Hepatocyte (in vitro differentiated cells): ENCODE results near the gene TPD52L2. TPM values are rescaled to one million over a fixed set of nuclear protein-coding genes. Genes with fewer than 3 reads are reported as not detected.
"Not testable (repeated sequence)": the region's sequence is repeated elsewhere in the genome, so short reads cannot be mapped to it uniquely, and the experiment has no call there.

ENCODE experiments used
- DNase-seq: peaks from one replicate; pipeline ENCODE4 v3.0.0-alpha.2; 2016; ENCODE audit warnings: low spot score
- H2AFZ ChIP-seq: fragments of 200-600 bp; sonication (generic); 2 replicates; pipeline ENCODE4 v1.6.0; 2016; ENCODE audit warnings: antibody characterized with exemption, mild to moderate bottlenecking
- H3K27ac ChIP-seq: fragments of 200-600 bp; sonication (generic); 2 replicates; pipeline ENCODE4 v1.5.1; 2016; ENCODE audit warnings: mild to moderate bottlenecking
- H3K27me3 ChIP-seq: fragments of 200-600 bp; sonication (generic); 2 replicates; pipeline ENCODE4 v1.6.1; 2016
- H3K36me3 ChIP-seq: fragments of 200-600 bp; sonication (generic); replicated peaks from 2 replicates; pipeline ENCODE4 v1.5.1; 2016; ENCODE audit warnings: low read depth; ENCODE audit not compliant: insufficient read depth
- H3K4me1 ChIP-seq: fragments of 200-600 bp; sonication (generic); 2 replicates; pipeline ENCODE4 v1.5.1; 2016; ENCODE audit warnings: mild to moderate bottlenecking, moderate library complexity; ENCODE audit not compliant: insufficient read depth
- H3K4me2 ChIP-seq: fragments of 200-600 bp; sonication (generic); 2 replicates; pipeline ENCODE4 v1.6.0; 2016
- H3K4me3 ChIP-seq: fragments of 200-600 bp; sonication (generic); 2 replicates; pipeline ENCODE4 v1.5.1; 2016; ENCODE audit warnings: mild to moderate bottlenecking
- H3K79me2 ChIP-seq: fragments of 200-600 bp; sonication (generic); 2 replicates; pipeline ENCODE4 v1.6.0; 2017; ENCODE audit warnings: mild to moderate bottlenecking
- H3K9me2 ChIP-seq: fragments of 200-600 bp; sonication (generic); replicated peaks from 2 replicates; pipeline ENCODE4 v1.6.0; 2017; ENCODE audit warnings: mild to moderate bottlenecking; ENCODE audit not compliant: insufficient read depth
- H3K9me3 ChIP-seq: fragments of 200-600 bp; sonication (generic); 2 replicates; pipeline ENCODE4 v1.5.1; 2016; ENCODE audit warnings: low read depth, mild to moderate bottlenecking
- H4K20me1 ChIP-seq: fragments of 200-600 bp; sonication (generic); 2 replicates; pipeline ENCODE4 v1.6.0; 2016; ENCODE audit warnings: mild to moderate bottlenecking; ENCODE audit not compliant: insufficient read depth, poor library complexity, severe bottlenecking
- CTCF ChIP-seq: fragments of 200-600 bp; sonication (generic); IDR thresholded peaks from 2 replicates; pipeline ENCODE4 v1.5.1; 2016; ENCODE audit warnings: antibody characterized with exemption, mild to moderate bottlenecking; ENCODE audit not compliant: poor library complexity
- EZH2 ChIP-seq: fragments of 200-600 bp; sonication (generic); IDR thresholded peaks from 2 replicates; pipeline ENCODE4 v1.6.1; 2016; ENCODE audit warnings: antibody characterized with exemption, mild to moderate bottlenecking, borderline replicate concordance
- EZH2phosphoT487 ChIP-seq: fragments of 200-600 bp; sonication (generic); IDR thresholded peaks from one replicate; pipeline ENCODE4 v1.6.1; 2018; ENCODE audit warnings: antibody characterized with exemption, mild to moderate bottlenecking, low read depth, moderate library complexity; ENCODE audit not compliant: unreplicated experiment, severe bottlenecking
- WGBS: methylation state at CpG from one replicate; pipeline ENCODE4 v1.1.6; 2016; ENCODE audit warnings: low lambda C conversion rate; ENCODE audit errors: missing lambda C conversion rate; 5-methylcytosine and 5-hydroxymethylcytosine counted together
- polyA plus RNA-seq: library from polyadenylated mRNA; unstranded; fragments of >200 nt; fragmentation: Nextera tagmentation; extraction: Ambion mirVana; gene quantifications from 2 replicates; pipeline ENCODE4 v1.2.1, GENCODE V29; 2016
- total RNA-seq: library from RNA; depleted of rRNA; stranded (reverse); fragments of >200 nt; gene quantifications from 2 replicates; pipeline ENCODE4 v1.2.3, GENCODE V29; 2014

The TPD52L2 gene
- total and polyA plus RNA-seq, 2 experiments from 2014 or later, result 83.2 to 93.8 TPM

- peaks cover 3% of the 10 kb centered on the region for H3K36me3 ChIP-seq
- WGBS, result 89% methylated on average over 6 of the region's 8 CpGs
- peaks cover 35% of the 10 kb centered on the region for H4K20me1 ChIP-seq
Observed at GRCh38 chr20:63926298-63926697, 61.2 kb downstream of the TPD52L2 start.

GRCh38 chr20:63929071-63929470, 64.0 kb downstream of the TPD52L2 start:
- Histone ChIP-seq H3K4me1 (no peaks in the 10 kb centered on the region), H3K79me2 (peaks cover 36% of the 10 kb centered on the region), H3K27ac (no peak overlapping the region), H3K27me3 (no peaks in the 10 kb centered on the region), H4K20me1 (peaks cover 26% of the 10 kb centered on the region), H3K9me3 (no peaks in the 10 kb centered on the region), H3K36me3 (peaks cover 3% of the 10 kb centered on the region), H2AFZ (no peak overlapping the region), H3K4me3 (no peak overlapping the region), H3K4me2 (no peak overlapping the region), H3K9me2 (no peaks in the 10 kb centered on the region)
- no peak for DNase-seq
- no peak for TF ChIP-seq EZH2phosphoT487
- TF ChIP-seq EZH2, result no peak
- TF ChIP-seq CTCF, result no peak
- 99% methylated on average over 26 of the region's 26 CpGs for WGBS

More at GRCh38 chr20:63926298-63926697, 61.2 kb downstream of the TPD52L2 start:
- TF ChIP-seq EZH2phosphoT487 (no peak), CTCF (no peak)
- Histone ChIP-seq H3K9me2 (no peaks in the 10 kb centered on the region), H3K27me3 (no peaks in the 10 kb centered on the region), H3K4me2 (no peak overlapping the region), H3K4me1 (peaks cover 5% of the 10 kb centered on the region), H3K9me3 (no peaks in the 10 kb centered on the region), H3K79me2 (peaks cover 64% of the 10 kb centered on the region), H3K27ac (no peak overlapping the region), H2AFZ (no peak overlapping the region), H3K4me3 (no peak overlapping the region)
- no peak for DNase-seq

GRCh38 chr20:63929473-63929883, 64.4 kb downstream of the TPD52L2 start:
- not testable (repeated sequence) for H3K4me3 ChIP-seq, H3K4me1 ChIP-seq, DNase-seq, H3K27ac ChIP-seq, H3K27me3 ChIP-seq, H3K9me2 ChIP-seq, H3K36me3 ChIP-seq, H2AFZ ChIP-seq, H3K9me3 ChIP-seq, H3K4me2 ChIP-seq
- WGBS, result 98% methylated on average over 8 of the region's 31 CpGs
- Histone ChIP-seq H3K79me2 (peaks cover 32% of the 10 kb centered on the region), H4K20me1 (peaks cover 22% of the 10 kb centered on the region)

GRCh38 chr20:63930971-63931553, 66.0 kb downstream of the TPD52L2 start:
- H3K36me3 ChIP-seq, result peaks cover 3% of the 10 kb centered on the region
- H4K20me1 ChIP-seq, result peaks cover 19% of the 10 kb centered on the region
- H3K9me2 ChIP-seq, result no peaks in the 10 kb centered on the region
- H3K4me3 ChIP-seq, result no peak overlapping the region
- no peak overlapping the region for H2AFZ ChIP-seq
- peaks cover 16% of the 10 kb centered on the region for H3K79me2 ChIP-seq
- no peak overlapping the region for H3K27ac ChIP-seq
- H3K4me1 ChIP-seq, result no peaks in the 10 kb centered on the region
- no peaks in the 10 kb centered on the region for H3K9me3 ChIP-seq
- TF ChIP-seq EZH2phosphoT487 (no peak), CTCF (no peak), EZH2 (no peak)
- 91% methylated on average over 23 of the region's 37 CpGs for WGBS
- H3K27me3 ChIP-seq, result no peaks in the 10 kb centered on the region
- no peak overlapping the region for H3K4me2 ChIP-seq
- no peak for DNase-seq
